ENCODE measurements around the gene PNMT. TPM values are rescaled to one million over a fixed set of nuclear protein-coding genes. Genes with fewer than 3 reads are reported as not detected.
A peak's percentile ranks its signal among the peaks of the same experiment; 100 is the strongest.

PNMT gene
- 1 to 10 TPM in 2 of 5 donors, under 1 TPM in 1, not detected in 2; 0.45 to 9.0 (median 2.9) TPM for total RNA-seq
- polyA plus RNA-seq = 10 to 100 TPM in 2 of 3 donors, 1 to 10 TPM in 1; 5.3 to 16.6 (median 13.0) TPM
- long read RNA-seq, donor 1 = 0 reads
- long read RNA-seq, donor 2 = 0 reads
- long read RNA-seq, donor 3, partial matches to known transcripts = 0 of 1 reads
- long read RNA-seq, donor 3, other reads (novel, unspliced or antisense) = 0 of 1 reads
- long read RNA-seq, donor 4 = 0 reads
- long read RNA-seq, donor 5 = 0 reads
- long read RNA-seq, donor 6, partial matches to known transcripts = 0 of 6 reads
- long read RNA-seq, donor 6, other reads (novel, unspliced or antisense) = 0 of 6 reads
- long read RNA-seq, donor 7 = 0 reads
- long read RNA-seq, donor 8 = 0 reads
- long read RNA-seq, donor 9, partial matches to known transcripts = 0 of 1 reads
- long read RNA-seq, donor 9, other reads (novel, unspliced or antisense) = 0 of 1 reads
- long read RNA-seq, donor 10, partial matches to known transcripts = 0 of 1 reads
- long read RNA-seq, donor 10, other reads (novel, unspliced or antisense) = 0 of 1 reads

- H3K27me3 ChIP-seq = peaks cover 0 to 78% (median 45%) of the 10 kb centered on the region in 3 donors
Measured at GRCh38 chr17:39667945-39668924, at the start of gene PNMT. Gene PNMT, plus strand, starts transcription at chr17:39668453. Its CDS starts 23 bp downstream, at chr17:39668476.

GRCh38 chr17:39618956-39619785 lies 49.1 kb upstream of the PNMT start:
- H3K27ac ChIP-seq = peak overlapping the region in 2 of 5 donors; percentile 60 to 80
- peaks cover 8 to 36% (median 32%) of the 10 kb centered on the region in 4 donors for H3K4me1 ChIP-seq
- peaks cover 0 to 64% (median 0%) of the 10 kb centered on the region in 3 donors for H3K27me3 ChIP-seq
- no peak overlapping the region for H3K4me3 ChIP-seq
- intact Hi-C loops (cut with DNase I; ENCODE audit: low total_unique reads) = loop anchor here (5.0 kb wide), 1 partner anchor 72 kb away; no protein-coding TSS in a partner anchor
- WGBS, 5 donors = 48 to 62% (median 55%) methylated on average over 11 to 13 of the region's 13 CpGs
- no peaks in the 10 kb centered on the region for H3K36me3 ChIP-seq
- DNase-seq = no peak
- no peak for TF ChIP-seq POLR2A (IDR thresholded peaks at IDR 0.05)
- no peak for TF ChIP-seq POLR2AphosphoS5 (IDR thresholded peaks at IDR 0.05)
- TF ChIP-seq CTCF (IDR thresholded peaks at IDR 0.05) = no peak
- no peak for TF ChIP-seq EP300 (IDR thresholded peaks at IDR 0.05)
- H3K9me3 ChIP-seq = no peaks in the 10 kb centered on the region

More at GRCh38 chr17:39667945-39668924, at the start of gene PNMT:
- H3K4me3 ChIP-seq = peak within 1 kb of the TSS; percentile 33 to 55 (median 46)
- H3K36me3 ChIP-seq = no peaks in the 10 kb centered on the region
- no peaks in the 10 kb centered on the region for H3K9me3 ChIP-seq
- H3K4me1 ChIP-seq = peaks cover 40 to 71% (median 63%) of the 10 kb centered on the region in 4 donors
- H3K27ac ChIP-seq = peak within 1 kb of the TSS in 4 of 5 donors; percentile 42 to 82 (median 50)
- peak in 5 of 7 experiments; percentile 28 to 72 (median 55) for TF ChIP-seq CTCF (IDR thresholded peaks at IDR 0.05)
- peak in 1 of 3 donors; percentile 10 for TF ChIP-seq POLR2AphosphoS5 (IDR thresholded peaks at IDR 0.05)
- TF ChIP-seq EP300 (IDR thresholded peaks at IDR 0.05) = no peak
- TF ChIP-seq POLR2A (IDR thresholded peaks at IDR 0.05) = no peak
- DNase-seq = peak; percentile 83 to 91
- intact Hi-C loops (cut with DNase I; ENCODE audit: low total_unique reads) = no loop called here
- 2 to 4% (median 2%) methylated on average over 58 to 85 of the region's 85 CpGs for WGBS, 5 donors

GRCh38 chr17:39619786-39620101 lies 48.5 kb upstream of the PNMT start:
- H3K36me3 ChIP-seq = no peaks in the 10 kb centered on the region
- WGBS, 5 donors = 40 to 81% (median 53%) methylated on average over 1 of the region's 1 CpG
- DNase-seq = no peak
- TF ChIP-seq EP300 (IDR thresholded peaks at IDR 0.05) (no peak), POLR2A (IDR thresholded peaks at IDR 0.05) (no peak), POLR2AphosphoS5 (IDR thresholded peaks at IDR 0.05) (no peak), CTCF (IDR thresholded peaks at IDR 0.05) (no peak)
- H3K27ac ChIP-seq = no peak overlapping the region
- peaks cover 0 to 64% (median 2%) of the 10 kb centered on the region in 3 donors for H3K27me3 ChIP-seq
- intact Hi-C loops (cut with DNase I; ENCODE audit: low total_unique reads) = loop anchor here (5.0 kb wide), 1 partner anchor 72 kb away; no protein-coding TSS in a partner anchor
- no peaks in the 10 kb centered on the region for H3K9me3 ChIP-seq
- peaks cover 8 to 37% (median 35%) of the 10 kb centered on the region in 4 donors for H3K4me1 ChIP-seq
- no peak overlapping the region for H3K4me3 ChIP-seq

All from stomach (tissue), 19 donors.